Subcutaneous abdominal adipose tissue (tissue), 5 donors: Measurements from ENCODE around the gene KRTAP5-2.
"Not testable (repeated sequence)": the region's sequence is repeated elsewhere in the genome, so short reads cannot be mapped to it uniquely, and the experiment has no call there.

Experiments used
- H3K27ac ChIP-seq: one replicate; pipeline ENCODE4 v1.7.0; 2013; ENCODE audit warnings: low read depth, mild to moderate bottlenecking, inconsistent platforms, low read length, moderate library complexity
- H3K27me3 ChIP-seq, 5 donors: one replicate each; pipeline ENCODE4 v1.7.0; 2013; ENCODE audit warnings: low read length in 5 of 5, inconsistent platforms in 1 of 5; ENCODE audit not compliant: control insufficient read depth in 5 of 5, insufficient read depth in 4 of 5
- H3K36me3 ChIP-seq, 5 donors: one replicate each; pipeline ENCODE4 v1.7.0; 2013; ENCODE audit warnings: low read length in 5 of 5; ENCODE audit not compliant: control insufficient read depth in 5 of 5, insufficient read depth in 5 of 5
- H3K4me1 ChIP-seq, 5 donors: one replicate each; pipeline ENCODE4 v1.7.0; 2013; ENCODE audit warnings: low read length in 5 of 5, mild to moderate bottlenecking in 3 of 5, moderate library complexity in 1 of 5; ENCODE audit not compliant: control insufficient read depth in 5 of 5, insufficient read depth in 5 of 5
- H3K4me3 ChIP-seq, 5 donors: one replicate each; pipeline ENCODE4 v1.7.0; 2013; ENCODE audit warnings: low read length in 5 of 5, low read depth in 1 of 5
- H3K9ac ChIP-seq, 5 donors: one replicate each; pipeline ENCODE4 v1.7.0; 2013; ENCODE audit warnings: low read length in 5 of 5, mild to moderate bottlenecking in 4 of 5, moderate library complexity in 3 of 5
- H3K9me3 ChIP-seq, 5 donors: one replicate each; pipeline ENCODE4 v1.7.0; 2013; ENCODE audit warnings: low read length in 5 of 5; ENCODE audit not compliant: control insufficient read depth in 5 of 5
- donor health status: healthy.
- donor health status: healthy.
- donor health status: healthy.
- donor health status: healthy.
- donor health status: healthy.

Gene KRTAP5-2

GRCh38 chr11:1597994-1598380 is at the start of gene KRTAP5-2:
Gene KRTAP5-2 (minus strand): TSS chr11:1598294. CDS start chr11:1598250, 44 bp downstream.
- no peak within 1 kb of the TSS for H3K9ac ChIP-seq
- no peak within 1 kb of the TSS for H3K27ac ChIP-seq
- peaks cover 0 to 15% (median 0%) of the 10 kb centered on the region in 5 donors for H3K4me1 ChIP-seq
- H3K4me3 ChIP-seq, result no peak within 1 kb of the TSS
- H3K36me3 ChIP-seq, result no peaks in the 10 kb centered on the region
- H3K9me3 ChIP-seq, result no peaks in the 10 kb centered on the region
- H3K27me3 ChIP-seq, result peaks cover 4 to 20% (median 12%) of the 10 kb centered on the region in 5 donors

DNA sequence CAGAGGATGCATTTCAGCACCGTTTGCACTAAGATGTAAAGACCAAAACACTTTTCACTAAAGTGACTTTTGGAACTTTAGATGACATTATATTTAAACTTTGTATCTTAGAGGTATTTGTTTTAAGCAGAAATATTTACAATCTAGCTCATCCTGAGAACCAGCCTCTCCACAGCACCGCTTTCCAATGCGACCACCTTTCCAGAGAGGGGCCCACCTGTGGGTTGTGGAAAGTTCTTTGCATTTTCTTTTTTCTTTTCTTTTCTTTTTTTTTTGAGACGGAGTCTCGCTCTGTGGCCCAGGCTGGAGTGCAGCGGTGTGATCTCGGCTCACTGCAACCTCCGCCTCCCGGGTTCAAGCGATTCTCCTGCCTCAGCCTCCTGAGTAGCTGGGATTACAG is 48.4 kb upstream of the KRTAP5-2 start:
- H3K27ac ChIP-seq, H3K9ac ChIP-seq, H3K4me1 ChIP-seq, H3K9me3 ChIP-seq, H3K36me3 ChIP-seq, H3K27me3 ChIP-seq, H3K4me3 ChIP-seq: not testable (repeated sequence)

DNA sequence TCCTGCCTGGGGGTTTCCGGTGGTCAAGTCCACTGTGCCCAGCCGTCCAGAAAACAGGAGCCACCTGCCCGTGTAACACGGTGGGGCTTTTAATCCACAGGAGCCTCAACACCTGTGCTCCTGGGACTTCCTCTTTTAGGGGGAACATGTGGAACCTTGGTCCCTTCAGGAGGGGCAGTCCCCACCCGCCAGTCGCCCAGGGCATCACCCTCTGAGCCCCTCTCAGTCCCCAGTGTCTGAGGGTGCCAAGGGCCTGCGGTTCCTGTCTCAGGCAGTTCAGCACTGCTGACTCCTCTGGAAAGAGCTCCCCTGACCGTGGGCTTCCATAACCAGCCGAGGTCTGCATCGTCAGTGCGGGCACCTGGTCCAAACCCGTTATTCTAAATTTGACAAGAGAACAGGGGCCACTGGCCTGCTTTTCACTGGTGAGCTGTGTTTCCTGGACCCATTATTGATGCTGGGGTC is 47.3 kb upstream of the KRTAP5-2 start:
- Histone ChIP-seq H3K27ac (no peak overlapping the region), H3K9ac (no peak overlapping the region), H3K27me3 (peaks cover 0 to 16% (median 8%) of the 10 kb centered on the region in 5 donors), H3K9me3 (no peaks in the 10 kb centered on the region), H3K4me3 (no peak overlapping the region), H3K4me1 (peaks cover 0 to 8% (median 1%) of the 10 kb centered on the region in 5 donors), H3K36me3 (no peaks in the 10 kb centered on the region)

GRCh38 chr11:1644601-1645356 is 46.7 kb upstream of the KRTAP5-2 start:
- H3K9me3 ChIP-seq, result no peaks in the 10 kb centered on the region
- H3K4me3 ChIP-seq, result no peak overlapping the region
- H3K4me1 ChIP-seq, result peaks cover 0 to 14% (median 6%) of the 10 kb centered on the region in 5 donors
- no peak overlapping the region for H3K27ac ChIP-seq
- no peak overlapping the region for H3K9ac ChIP-seq
- peaks cover 0 to 21% (median 12%) of the 10 kb centered on the region in 5 donors for H3K27me3 ChIP-seq
- no peaks in the 10 kb centered on the region for H3K36me3 ChIP-seq

GRCh38 chr11:1643146-1643690 is 45.1 kb upstream of the KRTAP5-2 start:
- Histone ChIP-seq H3K36me3 (no peaks in the 10 kb centered on the region), H3K27me3 (peaks cover 3 to 25% (median 22%) of the 10 kb centered on the region in 5 donors), H3K27ac (no peak overlapping the region), H3K4me1 (peaks cover 0 to 22% (median 10%) of the 10 kb centered on the region in 5 donors), H3K9ac (no peak overlapping the region), H3K4me3 (no peak overlapping the region), H3K9me3 (no peaks in the 10 kb centered on the region)

GRCh38 chr11:1642288-1643145 is 44.4 kb upstream of the KRTAP5-2 start:
- Histone ChIP-seq H3K9ac (no peak overlapping the region), H3K27ac (no peak overlapping the region), H3K27me3 (peaks cover 3 to 25% (median 22%) of the 10 kb centered on the region in 5 donors), H3K4me1 (peaks cover 0 to 25% (median 10%) of the 10 kb centered on the region in 5 donors), H3K9me3 (no peaks in the 10 kb centered on the region), H3K36me3 (no peaks in the 10 kb centered on the region), H3K4me3 (no peak overlapping the region)

GRCh38 chr11:1641096-1641495 is 43.0 kb upstream of the KRTAP5-2 start:
- Histone ChIP-seq H3K4me1 (peaks cover 0 to 25% (median 10%) of the 10 kb centered on the region in 5 donors), H3K27me3 (peaks cover 3 to 25% (median 22%) of the 10 kb centered on the region in 5 donors), H3K4me3 (no peak overlapping the region), H3K9me3 (no peaks in the 10 kb centered on the region), H3K9ac (no peak overlapping the region), H3K36me3 (no peaks in the 10 kb centered on the region), H3K27ac (no peak overlapping the region)

- no peak overlapping the region for H3K9ac ChIP-seq
- peaks cover 0 to 29% (median 10%) of the 10 kb centered on the region in 5 donors for H3K4me1 ChIP-seq
- peaks cover 3 to 30% (median 22%) of the 10 kb centered on the region in 5 donors for H3K27me3 ChIP-seq
- H3K4me3 ChIP-seq, result no peak overlapping the region
- H3K36me3 ChIP-seq, result no peaks in the 10 kb centered on the region
- H3K9me3 ChIP-seq, result no peaks in the 10 kb centered on the region
- no peak overlapping the region for H3K27ac ChIP-seq
These were observed 42.2 kb upstream of the KRTAP5-2 start for GRCh38 chr11:1640076-1640946.

DNA sequence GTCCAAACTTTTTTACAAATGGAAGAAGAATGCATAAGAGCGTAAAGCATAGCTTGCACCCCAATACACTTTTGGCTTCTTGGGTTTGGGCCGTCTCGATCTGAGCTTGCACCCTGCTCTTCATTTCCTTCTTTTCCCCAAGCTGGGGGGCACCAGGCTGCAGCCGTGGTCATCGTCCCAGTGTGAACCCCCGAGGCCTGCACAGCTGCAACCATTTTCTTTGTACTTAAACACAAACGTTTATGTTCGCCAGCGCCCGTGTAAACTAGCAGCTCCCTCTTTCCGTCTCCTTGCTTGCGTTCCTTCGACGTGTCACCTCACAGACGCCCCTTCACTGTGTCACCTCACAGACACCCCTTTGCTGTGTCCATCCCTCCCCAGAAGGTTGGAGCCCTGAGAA is 41.6 kb upstream of the KRTAP5-2 start:
- Histone ChIP-seq H3K4me3 (no peak overlapping the region), H3K27ac (no peak overlapping the region), H3K9ac (no peak overlapping the region)

More for the DNA sequence above, 41.6 kb upstream of the KRTAP5-2 start:
- Histone ChIP-seq H3K4me1 (peaks cover 0 to 29% (median 10%) of the 10 kb centered on the region in 5 donors), H3K27me3 (peaks cover 3 to 30% (median 18%) of the 10 kb centered on the region in 5 donors), H3K36me3 (no peaks in the 10 kb centered on the region), H3K9me3 (no peaks in the 10 kb centered on the region)
